NCI-H128 (cell line): Measurements from ENCODE around the gene RALGAPA2.
"Not testable (repeated sequence)": the region's sequence is repeated elsewhere in the genome, so short reads cannot be mapped to it uniquely, and the experiment has no call there.

Source experiments
- DNase-seq: peaks from one replicate; lab custom pipeline; 2025; ENCODE audit not compliant: unreplicated experiment; lab: John Stamatoyannopoulos, UW

Gene RALGAPA2

DNA sequence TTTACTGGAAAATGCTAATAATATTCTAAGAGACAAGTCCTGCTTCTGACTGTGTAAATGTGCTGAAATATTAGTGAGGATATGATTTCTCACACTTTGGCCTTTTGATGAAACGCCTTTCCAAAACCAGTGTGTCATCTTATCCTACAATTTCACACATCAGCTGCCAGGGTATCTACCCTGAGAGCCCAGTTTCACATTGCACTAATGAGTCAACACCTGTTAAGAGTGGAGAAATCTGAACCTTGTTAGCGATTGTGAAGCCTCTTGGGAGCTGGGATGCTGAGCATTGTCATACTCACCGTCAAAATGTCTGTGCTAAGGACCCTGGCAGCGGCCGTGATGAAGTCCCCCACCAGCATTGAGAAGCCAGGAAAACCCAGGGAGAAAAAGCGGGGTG, 166.0 kb downstream of the RALGAPA2 start:
- no peak for DNase-seq

DNA sequence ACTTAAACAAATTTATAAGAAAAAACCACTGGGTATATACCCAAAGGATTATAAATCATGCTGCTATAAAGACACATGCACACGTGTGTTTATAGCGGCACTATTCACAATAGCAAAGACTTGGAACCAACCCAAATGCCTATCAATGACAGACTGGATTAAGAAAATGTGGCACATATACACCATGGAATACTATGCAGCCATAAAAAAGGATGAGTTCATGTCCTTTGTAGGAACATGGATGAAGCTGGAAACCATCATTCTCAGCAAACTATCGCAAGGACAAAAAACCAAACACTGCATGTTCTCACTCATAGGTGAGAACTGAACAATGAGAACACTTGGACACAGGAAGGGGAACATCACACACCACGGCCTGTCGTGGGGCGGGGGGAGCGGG, 169.1 kb downstream of the RALGAPA2 start:
- DNase-seq = not testable (repeated sequence)

DNA sequence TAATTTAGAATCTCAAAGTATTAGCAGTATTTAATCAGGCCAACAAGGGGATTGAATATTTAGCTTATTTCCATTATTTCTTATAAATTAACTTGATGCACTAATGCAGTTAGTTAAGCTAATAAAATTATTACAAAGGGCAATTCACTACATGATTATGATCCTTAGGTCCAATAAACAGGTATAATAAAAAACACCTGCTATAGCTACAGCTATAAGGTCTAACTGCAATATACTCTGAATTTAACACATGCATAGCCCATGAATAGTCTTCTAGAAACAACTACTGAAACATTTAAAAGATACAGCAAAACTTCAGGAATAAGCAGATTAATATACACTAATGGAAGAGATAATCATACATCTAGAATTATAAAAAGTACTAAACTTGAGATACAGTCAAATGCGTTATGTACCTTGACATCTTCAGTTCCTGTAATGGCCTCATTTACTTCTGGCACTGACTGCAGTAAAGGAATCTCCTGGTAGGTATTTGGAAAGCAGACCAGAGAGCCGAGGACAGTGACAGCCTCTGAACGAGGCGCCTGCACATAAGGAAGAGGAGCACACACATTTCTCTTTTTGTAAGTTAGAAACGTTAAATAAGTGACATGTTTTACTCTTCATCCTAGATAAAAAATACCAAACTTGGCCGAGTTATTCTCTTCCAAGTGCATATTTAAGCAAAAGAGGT, 176.1 kb downstream of the RALGAPA2 start:
- DNase-seq = no peak

DNA sequence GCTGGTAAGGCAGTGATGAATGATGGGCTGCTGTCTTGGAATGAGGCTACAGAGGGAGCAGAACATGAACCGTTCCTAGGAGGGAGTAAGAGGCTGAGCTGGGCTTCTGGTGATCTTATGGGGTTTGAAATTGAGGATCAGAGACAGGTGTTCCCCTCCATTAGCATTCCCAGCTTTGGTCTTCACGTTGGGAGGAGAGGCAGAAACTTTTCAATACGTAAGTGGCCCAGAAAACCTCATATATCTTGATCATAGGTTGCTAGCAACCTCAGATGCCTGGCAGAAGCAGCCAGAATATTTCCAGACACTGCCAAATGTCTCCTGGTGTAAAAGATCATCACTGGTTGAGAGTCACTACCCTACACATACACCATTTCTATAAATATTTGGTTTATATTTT, 177.4 kb downstream of the RALGAPA2 start:
- no peak for DNase-seq

DNA sequence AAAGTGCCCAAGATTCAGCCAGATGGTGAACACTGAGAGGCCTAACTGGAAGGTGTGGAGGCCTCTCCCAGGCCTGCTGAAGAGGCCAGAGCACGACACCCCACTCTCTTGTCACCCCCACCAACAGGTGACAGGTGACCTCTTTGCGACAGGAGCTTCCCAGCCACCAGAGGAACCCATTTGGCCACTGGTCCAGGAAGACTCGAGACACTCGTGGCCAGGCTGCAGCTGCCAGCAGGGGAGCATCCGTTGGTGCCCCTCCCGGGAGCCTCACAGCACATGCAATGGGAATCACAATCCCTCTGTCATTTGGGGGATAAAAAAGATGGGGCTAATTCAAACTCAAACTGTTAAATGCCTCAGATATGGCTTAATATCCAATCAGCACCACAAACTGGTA, 181.2 kb downstream of the RALGAPA2 start:
- DNase-seq = no peak

DNA sequence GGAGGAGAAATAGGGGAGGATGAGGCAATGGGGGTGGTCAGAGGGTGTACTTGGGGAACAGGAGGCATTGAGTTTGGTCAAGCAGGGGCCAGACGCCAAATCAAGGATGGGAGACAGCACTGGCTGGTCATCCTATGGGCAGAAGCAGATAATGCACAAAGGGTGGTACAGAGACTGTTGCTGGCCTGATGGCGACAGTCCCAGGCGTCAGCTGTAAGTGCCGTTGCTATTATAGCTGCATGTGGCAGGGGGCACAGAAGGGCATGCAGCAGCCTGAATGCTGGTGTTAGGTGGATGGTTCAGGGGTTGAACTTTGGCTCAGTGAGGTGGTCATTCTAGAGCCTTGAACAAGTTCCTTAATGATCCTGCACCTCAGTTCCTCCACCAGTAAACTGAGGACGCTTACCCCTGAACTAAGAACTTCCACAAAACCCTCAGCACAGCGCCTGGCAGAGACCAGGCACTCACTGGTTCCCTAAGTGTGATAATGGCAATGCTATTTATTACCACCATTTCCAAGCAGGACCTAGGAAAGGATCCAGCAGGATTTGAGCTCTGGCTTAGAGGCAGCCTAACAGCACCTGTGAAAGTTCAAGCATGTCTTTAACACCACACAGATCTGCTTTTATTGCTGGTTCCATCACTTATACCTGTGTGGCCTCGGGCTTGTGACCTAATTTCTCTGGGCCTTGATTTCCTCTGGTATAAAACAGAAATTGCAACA, 181.9 kb downstream of the RALGAPA2 start:
- no peak for DNase-seq

DNA sequence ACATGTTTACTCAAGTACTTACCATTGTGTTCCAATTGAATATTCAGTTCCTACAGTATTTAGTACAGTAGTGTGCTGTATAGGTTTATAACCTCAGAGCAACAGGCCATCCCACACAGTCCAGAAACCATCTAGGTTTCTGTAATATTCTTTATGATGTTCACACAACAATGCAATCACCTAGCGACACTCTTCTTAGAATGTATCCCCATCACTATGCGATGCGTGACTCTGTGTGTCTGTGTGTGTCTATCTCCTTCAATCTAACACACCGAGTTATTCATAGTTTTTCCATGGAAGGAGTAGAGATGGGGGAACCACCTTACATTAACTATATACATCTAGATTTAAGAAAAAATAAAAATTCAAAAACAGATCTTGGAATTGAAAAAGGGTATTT, 182.8 kb downstream of the RALGAPA2 start:
- no peak for DNase-seq

DNA sequence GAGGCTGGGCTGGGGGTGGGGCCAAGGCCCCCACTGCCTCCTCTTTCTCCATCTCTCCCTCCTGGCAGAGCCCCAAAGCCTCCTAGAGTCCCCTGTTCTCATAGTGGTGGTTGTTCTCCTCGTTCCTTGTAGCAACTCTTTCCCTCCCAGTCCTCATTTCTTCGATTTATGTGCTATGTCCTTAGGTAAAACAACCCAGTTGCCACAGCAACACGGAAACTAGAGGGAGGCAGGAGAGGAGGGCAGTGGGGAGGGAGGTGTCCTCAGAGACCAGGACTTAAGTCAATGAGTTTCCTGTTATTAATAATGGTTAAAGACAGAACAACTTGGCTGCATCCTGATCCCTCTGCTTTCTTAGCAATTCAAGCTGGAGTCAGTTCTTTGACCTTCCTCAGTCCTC, 183.6 kb downstream of the RALGAPA2 start:
- no peak for DNase-seq

DNA sequence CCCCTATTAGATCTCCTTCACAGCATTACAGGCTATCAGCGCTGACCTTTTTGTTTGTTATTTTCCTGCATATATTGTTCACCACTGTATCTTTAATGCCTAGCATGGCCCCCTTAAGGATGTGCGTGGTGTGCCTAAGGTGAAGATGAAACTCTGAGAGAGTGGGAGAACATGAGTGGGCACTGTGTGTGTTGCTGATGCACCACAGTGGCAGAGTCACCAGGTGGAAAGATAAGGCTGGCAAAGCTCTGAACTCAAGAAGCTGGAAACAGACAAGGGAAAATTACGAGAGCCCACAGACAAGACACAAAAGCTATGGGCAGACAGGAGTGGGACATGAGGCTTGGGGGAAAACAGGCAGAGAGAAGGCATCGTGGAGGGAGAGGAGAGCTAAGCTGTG, 184.8 kb downstream of the RALGAPA2 start:
- DNase-seq = no peak

DNA sequence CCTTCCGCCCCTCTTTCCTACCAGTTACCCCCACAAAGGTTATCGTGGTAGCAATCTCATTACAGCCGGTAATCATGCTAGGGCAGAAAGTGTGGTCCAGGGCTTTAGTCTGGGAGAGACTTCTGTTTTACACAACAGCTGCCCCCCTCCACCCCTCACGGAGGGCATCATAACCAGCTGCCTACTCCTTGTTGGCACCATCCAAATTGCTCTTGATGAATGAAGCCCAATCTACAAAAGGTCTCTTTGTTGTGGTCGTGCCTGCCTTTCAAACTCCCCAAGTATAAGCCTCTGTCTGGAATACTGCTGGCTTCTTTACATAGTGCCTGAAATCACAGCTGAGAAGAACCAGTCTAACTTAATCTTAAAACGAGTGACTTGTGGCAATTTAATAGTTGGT, 186.7 kb downstream of the RALGAPA2 start:
- DNase-seq = no peak

DNA sequence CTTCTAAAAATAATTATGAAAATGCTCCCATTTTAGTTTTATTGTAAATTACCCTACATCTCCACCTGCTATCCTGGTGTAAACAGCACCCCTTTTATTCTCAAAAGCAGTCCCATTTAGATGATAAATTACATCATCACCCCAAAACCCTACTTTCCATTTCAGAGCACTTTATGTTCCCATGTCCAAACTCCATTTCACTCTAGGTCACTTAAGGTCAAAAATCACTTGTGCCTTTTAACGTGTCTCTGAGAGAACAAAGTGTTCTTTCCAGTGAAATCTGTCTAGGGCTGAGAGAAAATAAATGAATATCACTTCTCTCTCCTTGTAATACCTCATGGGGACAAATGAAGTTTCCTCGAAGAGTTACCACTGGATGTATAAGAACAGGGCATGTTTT, 187.2 kb downstream of the RALGAPA2 start:
- DNase-seq = no peak

DNA sequence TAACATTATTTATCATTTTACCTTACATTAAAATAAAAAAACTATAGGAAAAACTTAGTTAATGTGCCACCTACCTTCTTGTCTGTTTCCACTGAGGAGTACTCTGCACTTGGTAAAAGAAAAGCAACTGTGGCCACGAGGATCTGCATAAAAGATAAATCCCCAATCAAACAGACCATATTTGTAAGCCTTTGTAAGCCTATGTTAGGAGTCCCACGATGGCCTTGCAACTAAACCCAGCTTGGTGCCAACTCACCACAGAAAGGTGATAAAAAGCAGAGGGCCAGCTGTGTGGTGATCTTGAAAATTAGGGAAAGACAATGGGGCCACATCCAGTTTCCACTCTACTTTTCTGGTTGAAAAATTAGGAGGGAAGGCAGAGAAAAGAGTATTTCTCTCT, 187.7 kb downstream of the RALGAPA2 start:
- no peak for DNase-seq

DNA sequence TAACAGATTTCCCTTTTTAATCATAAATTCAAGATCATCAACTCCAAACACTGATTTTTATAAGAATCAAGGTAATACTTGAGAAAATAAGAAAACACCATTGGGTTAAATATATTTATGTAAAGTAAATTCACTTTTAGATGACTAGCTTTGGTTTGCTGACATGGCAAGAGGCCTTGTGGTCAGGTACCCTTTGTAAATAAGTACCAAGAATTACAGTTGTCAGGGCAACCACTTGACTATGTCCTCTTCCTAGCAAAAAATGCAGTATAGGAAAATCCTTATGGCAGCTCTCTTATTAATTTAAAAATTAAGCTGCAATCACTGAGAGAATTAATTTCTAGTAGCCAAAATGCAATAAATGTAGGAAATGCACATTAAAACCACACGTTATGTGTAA, 190.7 kb downstream of the RALGAPA2 start:
- DNase-seq = no peak

DNA sequence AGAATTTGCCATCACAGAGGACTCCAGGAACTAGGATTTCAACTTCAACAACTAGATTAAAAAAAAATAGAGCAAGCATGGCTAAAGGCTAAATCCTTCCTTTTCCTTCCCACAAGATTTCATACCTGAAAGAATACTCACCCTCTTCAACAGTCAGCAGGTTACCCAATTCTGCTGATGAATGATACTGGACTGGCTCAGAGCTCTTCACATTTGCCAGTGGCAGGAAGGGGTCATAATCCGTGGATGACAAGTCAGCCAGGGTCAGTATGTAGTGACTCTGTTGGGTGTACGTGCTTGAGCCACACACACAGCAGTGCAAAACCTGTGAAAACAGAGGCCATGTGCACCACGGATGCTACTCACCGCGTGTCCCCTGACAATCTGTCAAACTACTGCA, 191.7 kb downstream of the RALGAPA2 start:
- DNase-seq = no peak

DNA sequence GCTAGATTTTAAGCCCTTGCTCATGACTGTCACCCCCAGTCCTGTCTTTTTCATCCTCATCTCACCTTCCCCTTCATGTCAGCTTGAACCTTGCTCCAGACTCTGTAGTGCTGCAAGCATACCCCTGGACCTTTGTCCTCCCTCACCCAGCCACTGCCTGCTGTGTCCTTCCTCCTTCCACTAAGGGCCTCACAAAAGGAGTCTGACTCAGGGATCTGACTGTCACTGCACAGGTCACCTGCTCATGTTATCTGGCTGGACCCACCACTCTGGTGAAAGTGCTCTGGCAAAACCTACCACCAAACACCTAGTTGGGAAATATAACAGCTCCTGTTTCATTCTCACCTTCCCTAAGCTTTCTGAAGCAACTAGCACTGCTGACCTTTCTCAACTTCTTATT, 193.2 kb downstream of the RALGAPA2 start:
- no peak for DNase-seq

DNA sequence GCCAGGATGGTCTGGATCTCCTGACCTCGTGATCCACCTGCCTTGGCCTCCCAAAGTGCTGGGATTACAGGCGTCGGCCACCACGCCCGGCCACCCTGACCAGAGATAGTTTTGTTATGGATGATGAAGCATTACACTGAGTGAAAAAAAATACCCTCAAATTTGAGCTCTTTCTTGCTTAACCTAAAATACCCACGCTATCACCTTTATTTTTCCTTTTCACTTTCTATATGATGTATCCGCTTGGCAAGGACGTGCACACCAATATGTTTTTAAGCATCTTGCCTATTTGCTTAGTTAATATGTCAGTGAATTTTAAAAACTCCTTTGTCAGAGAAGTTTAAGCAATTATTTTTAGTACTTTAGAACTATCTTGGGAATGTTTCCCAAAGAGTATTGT, 194.2 kb downstream of the RALGAPA2 start:
- no peak for DNase-seq

DNA sequence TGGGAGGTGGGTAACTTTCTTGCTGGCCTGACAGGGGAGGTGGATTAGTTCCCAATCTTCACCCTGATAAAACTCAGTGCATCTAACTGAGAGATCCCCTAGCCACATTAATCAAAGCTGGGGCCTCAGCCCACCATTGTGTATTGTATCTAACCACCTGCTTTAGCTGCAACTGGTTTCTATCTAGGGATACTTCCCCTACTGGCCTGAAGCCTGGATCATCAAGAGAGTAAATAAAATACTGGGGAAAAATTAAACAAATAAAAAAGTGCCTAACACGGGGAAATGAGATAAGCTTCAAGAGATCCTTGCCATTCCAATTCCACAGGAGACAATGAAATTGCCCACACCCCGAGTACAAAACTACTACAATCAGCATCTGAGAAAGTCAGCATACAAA, 195.1 kb downstream of the RALGAPA2 start:
- no peak for DNase-seq

DNA sequence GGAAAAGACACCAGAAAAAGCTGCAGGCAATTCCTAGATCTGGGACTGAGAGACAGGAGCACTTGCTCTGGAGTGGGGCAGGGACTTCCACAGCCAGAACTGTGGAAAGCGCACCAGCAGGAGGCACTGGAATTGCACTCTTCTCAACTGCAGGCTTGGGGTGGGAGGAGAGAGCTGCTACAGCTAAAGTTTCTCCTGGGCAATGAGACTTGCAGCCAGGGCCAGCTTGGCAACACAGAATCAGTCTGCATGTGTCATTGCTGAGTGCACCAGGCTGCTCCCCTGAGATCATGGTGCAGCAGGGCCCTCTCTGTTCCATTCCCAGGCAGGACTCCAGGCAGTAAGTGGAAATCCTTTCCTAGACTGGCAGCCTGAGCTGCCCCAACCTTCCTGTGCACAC, 198.7 kb downstream of the RALGAPA2 start:
- no peak for DNase-seq

DNA sequence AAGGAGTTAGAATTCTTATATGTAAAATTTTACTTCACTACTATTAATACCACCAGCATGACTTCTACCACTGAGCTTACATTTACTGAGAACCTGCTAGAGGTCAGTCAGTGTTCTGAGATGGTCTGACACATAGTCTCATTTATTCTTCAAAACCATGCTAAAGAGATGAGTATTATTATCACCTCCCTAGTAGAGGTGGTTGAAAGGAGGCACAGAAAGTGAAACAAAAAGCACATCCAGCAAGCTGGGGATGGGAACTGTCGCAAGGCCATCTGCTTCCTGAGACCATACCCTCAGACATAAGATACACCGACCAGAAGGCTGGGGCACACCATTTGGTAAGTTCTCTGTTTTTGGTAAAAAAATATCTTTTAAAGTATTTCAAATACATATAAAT, 206.9 kb downstream of the RALGAPA2 start:
- no peak for DNase-seq

DNA sequence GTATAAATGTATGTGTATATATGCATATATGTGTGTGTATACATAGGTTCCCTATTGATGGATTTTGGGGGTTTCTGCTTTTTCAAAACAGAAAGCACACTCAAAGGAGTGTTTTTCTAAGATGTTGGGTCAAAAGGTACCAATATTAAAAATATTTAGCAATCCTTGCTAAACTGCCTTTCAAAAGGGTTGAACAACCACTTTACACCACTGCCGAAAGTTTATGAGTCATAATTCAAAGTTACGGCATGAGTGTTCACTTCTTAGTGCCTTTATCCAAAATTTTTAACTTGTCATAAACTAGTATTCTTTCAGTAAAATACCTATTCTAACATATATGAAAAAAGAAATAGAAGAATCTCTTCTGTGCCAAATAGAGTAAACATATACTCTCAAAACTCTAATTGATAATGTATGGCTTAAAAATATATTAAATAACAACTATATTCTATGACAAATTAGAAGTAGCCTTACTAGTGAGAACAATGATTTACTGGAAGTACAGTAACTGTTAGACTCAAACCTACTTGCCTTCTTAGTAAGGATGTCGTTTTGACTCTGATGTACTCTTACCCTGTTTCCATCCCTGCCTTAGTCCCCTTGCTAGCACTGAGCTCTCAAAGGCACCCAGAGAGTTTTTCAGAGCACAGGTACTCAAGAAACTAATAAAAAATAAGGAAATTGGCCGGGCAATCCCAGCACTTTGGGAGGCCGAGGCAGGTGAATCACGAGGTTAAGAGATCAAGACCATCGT, 208.5 kb downstream of the RALGAPA2 start:
- no peak for DNase-seq

DNA sequence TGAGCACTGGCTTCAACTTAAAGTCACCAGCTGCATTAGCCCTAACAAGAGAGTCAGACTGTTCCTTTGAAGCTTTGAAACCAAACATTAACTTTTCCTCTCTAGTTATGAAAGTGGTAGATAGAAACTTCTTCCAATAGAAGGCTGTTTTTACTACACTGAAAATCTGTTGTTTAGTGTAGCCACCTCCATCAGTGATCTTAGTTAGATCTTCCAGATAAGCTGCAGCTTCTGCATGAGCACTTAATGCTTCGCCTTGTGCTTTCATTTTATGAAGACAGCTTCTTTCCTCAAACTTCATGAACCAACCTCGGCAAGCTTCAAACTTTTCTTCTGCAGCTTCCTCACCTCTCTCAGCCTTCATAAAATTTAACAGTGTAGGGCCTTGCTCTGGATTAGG, 211.3 kb downstream of the RALGAPA2 start:
- no peak for DNase-seq

DNA sequence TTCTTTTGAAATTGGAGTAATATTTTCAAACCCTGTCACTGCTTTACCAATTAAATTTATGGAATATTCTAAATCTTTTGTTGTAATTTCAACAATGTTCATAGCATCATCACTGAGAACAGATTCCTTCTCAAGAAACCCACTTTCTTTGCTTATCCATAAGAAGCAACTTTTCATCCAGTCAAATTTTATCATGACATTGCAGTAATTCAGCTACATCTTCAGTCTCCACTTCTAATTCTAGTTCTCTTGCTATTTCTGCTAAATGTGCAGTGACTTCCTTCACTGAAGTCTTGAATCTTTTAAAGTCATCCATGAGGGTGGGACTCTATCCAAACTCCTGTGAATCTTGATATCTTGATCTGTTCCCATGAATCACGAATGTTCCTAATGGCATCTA, 212.1 kb downstream of the RALGAPA2 start:
- no peak for DNase-seq
